ENCODE measurements around the gene GPR17. TPM values are rescaled to one million over a fixed set of nuclear protein-coding genes. Genes with fewer than 3 reads are reported as not detected.

Gene GPR17
- total and polyA plus RNA-seq, 9 of the 15 experiments (the other 6 are each of a cell fraction or from before 2014, with no cell fraction given), result not detected

DNA sequence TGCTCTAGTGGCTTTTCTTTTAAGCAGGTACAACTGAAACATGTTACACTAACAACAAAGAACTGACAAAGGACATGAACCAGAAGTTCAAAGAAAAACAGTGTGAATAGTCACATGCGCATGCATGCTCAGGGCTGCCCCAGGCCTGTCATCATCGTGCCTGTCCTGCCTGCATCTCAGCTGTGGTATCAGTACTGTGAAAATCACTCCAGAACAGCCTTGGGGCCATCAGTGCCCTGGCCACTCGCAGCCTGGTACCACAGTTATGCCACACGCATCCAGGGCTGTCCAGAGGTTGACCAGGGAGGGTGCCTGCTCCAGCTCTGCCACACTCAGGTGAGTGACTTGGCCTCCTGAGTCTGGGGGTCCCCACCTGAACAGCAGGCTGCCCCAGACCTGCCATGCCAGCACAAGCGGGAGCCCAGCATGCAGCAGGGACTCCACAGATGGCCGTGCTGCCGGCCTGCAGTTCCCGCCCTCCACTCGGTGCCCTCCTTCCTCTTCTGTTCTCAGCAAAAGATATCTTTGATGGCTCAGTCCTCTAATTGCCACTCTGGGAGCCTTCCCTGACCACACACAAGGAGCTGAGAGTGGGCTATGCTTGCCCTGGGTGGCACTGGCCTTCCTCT lies 17.1 kb downstream of the GPR17 start:
- intact Hi-C loops (cut with micrococcal nuclease) (no loop called here), in situ Hi-C loops (cut with MboI) (no loop called here)
- BruUV-seq (replicated peaks), result no TSS peak
- CTCF ChIA-PET (ENCODE audit: low intra/inter-chr PET ratio), result no interaction called here
- H3K4me2 ChIP-seq (ENCODE audit: insufficient read depth, low read length), result no peak overlapping the region
- H3K9me1 ChIP-seq (ENCODE audit: control insufficient read depth, insufficient read depth, low read length), result no peaks in the 10 kb centered on the region
- no peaks in the 10 kb centered on the region; the same call in 1 of the 2 replicates for H3K9me3 ChIP-seq (replicated peaks; ENCODE audit: control insufficient read depth, insufficient read depth, low read depth, low read length)
- DNase-seq (ENCODE audit: extremely low read depth in 1 of 4, low spot score in 3 of 4), result no peak
- no peak overlapping the region for H3K4me3 ChIP-seq
- H3K27ac ChIP-seq (ENCODE audit: extremely low read depth, low read depth, low read length), result no peak overlapping the region
- H2AFZ ChIP-seq (ENCODE audit: low read depth, low read length), result no peak overlapping the region
- H3K79me2 ChIP-seq (ENCODE audit: control insufficient read depth, insufficient read depth, low read length), result no peaks in the 10 kb centered on the region
- H3K36me3 ChIP-seq (ENCODE audit: control insufficient read depth, insufficient read depth, low read length), result no peaks in the 10 kb centered on the region
- FAIRE-seq, result no peak
- TF ChIP-seq, protein P1, sequence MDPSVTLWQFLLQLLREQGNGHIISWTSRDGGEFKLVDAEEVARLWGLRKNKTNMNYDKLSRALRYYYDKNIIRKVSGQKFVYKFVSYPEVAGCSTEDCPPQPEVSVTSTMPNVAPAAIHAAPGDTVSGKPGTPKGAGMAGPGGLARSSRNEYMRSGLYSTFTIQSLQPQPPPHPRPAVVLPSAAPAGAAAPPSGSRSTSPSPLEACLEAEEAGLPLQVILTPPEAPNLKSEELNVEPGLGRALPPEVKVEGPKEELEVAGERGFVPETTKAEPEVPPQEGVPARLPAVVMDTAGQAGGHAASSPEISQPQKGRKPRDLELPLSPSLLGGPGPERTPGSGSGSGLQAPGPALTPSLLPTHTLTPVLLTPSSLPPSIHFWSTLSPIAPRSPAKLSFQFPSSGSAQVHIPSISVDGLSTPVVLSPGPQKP (CRISPR knock-in tag; IDR thresholded peaks at IDR 0.05), result no peak
- TF ChIP-seq NCOA4 (IDR thresholded peaks at IDR 0.05; ENCODE audit: partially characterized antibody), result no peak
- POLR2A ChIA-PET, result interaction anchor here (1.0 kb wide), 1 partner anchor 14 kb away, joined by 5 read pairs; no protein-coding TSS in a partner anchor
- ATAC-seq, result no peak
- 15% methylated on average over 9 of the region's 9 CpGs for WGBS (ENCODE audit: insufficient coverage, low coverage, missing lambda C conversion rate)
- peaks cover 2 to 8% of the 10 kb centered on the region in 2 experiments; a peak in 3 of 5 replicates for H3K4me1 ChIP-seq (replicated peaks in 1 of 2; ENCODE audit: control insufficient read depth in 2 of 2, insufficient read depth in 2 of 2, low read length in 2 of 2)
- peaks cover 38 to 50% of the 10 kb centered on the region in 2 experiments for H3K27me3 ChIP-seq (ENCODE audit: control insufficient read depth in 2 of 2, insufficient read depth in 2 of 2, low read length in 2 of 2)
- H4K20me1 ChIP-seq (replicated peaks; ENCODE audit: control insufficient read depth, insufficient read depth, low read length), result no peaks in the 10 kb centered on the region; the same call in 1 of the 2 replicates
- 0 out of 4 replicates have a peak overlapping the region, but pooled peaks of 1 of the 2 experiments have one; percentile 28 for H3K9ac ChIP-seq (ENCODE audit: insufficient read depth in 1 of 2, low read depth in 2 of 2, low read length in 2 of 2)

DNA sequence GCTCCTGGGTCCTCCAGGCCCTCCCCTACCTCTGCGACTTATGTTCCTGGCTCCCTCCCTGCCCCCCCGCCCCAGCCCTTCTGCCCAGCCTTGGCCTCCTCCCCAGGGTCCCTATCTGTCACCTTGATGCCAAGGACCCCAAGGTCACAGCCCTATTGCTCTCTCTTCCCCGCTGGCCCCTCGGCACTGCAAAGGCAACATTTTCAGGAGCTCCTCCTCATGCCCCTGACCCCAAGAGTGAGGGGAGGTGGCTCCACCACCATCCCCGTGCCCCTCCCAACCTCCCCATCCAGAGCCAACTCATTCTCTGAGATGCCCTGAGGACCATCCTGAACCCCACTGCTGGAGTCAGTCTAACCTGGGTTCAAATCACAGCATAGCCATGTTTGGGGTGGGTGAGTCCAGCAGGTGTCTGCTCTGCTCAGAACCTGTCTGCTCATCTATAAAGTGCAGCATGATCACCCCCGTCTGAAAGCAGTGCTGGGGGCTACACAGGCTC lies 17.7 kb downstream of the GPR17 start:
- in situ Hi-C loops (cut with MboI) (no loop called here), intact Hi-C loops (cut with micrococcal nuclease) (no loop called here)
- DNase-seq (ENCODE audit: extremely low read depth in 1 of 4, low spot score in 3 of 4) (no peak), ATAC-seq (no peak), FAIRE-seq (no peak)
- no peaks in the 10 kb centered on the region; the same call in 1 of the 2 replicates for H4K20me1 ChIP-seq (replicated peaks; ENCODE audit: control insufficient read depth, insufficient read depth, low read length)
- H2AFZ ChIP-seq (ENCODE audit: low read depth, low read length), result no peak overlapping the region
- 4% methylated on average over 3 of the region's 6 CpGs for WGBS (ENCODE audit: insufficient coverage, low coverage, missing lambda C conversion rate)
- H3K27ac ChIP-seq (ENCODE audit: extremely low read depth, low read depth, low read length), result no peak overlapping the region
- no peak overlapping the region for H3K9ac ChIP-seq (ENCODE audit: insufficient read depth in 1 of 2, low read depth in 2 of 2, low read length in 2 of 2)
- no peak overlapping the region for H3K4me2 ChIP-seq (ENCODE audit: insufficient read depth, low read length)
- CTCF ChIA-PET (ENCODE audit: low intra/inter-chr PET ratio), result no interaction called here
- H3K9me3 ChIP-seq (replicated peaks; ENCODE audit: control insufficient read depth, insufficient read depth, low read depth, low read length), result no peaks in the 10 kb centered on the region; the same call in 1 of the 2 replicates
- H3K36me3 ChIP-seq (ENCODE audit: control insufficient read depth, insufficient read depth, low read length), result no peaks in the 10 kb centered on the region
- TF ChIP-seq, protein P2, sequence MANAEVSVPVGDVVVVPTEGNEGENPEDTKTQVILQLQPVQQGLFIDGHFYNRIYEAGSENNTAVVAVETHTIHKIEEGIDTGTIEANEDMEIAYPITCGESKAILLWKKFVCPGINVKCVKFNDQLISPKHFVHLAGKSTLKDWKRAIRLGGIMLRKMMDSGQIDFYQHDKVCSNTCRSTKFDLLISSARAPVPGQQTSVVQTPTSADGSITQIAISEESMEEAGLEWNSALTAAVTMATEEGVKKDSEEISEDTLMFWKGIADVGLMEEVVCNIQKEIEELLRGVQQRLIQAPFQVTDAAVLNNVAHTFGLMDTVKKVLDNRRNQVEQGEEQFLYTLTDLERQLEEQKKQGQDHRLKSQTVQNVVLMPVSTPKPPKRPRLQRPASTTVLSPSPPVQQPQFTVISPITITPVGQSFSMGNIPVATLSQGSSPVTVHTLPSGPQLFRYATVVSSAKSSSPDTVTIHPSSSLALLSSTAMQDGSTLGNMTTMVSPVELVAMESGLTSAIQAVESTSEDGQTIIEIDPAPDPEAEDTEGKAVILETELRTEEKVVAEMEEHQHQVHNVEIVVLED (CRISPR knock-in tag; IDR thresholded peaks at IDR 0.05), result no peak
- no peak for TF ChIP-seq TEAD4 (IDR thresholded peaks at IDR 0.05; ENCODE audit: low read length)
- no peak for TF ChIP-seq TEAD4 (CRISPR knock-in tag; IDR thresholded peaks at IDR 0.05; ENCODE audit: borderline replicate concordance)
- TF ChIP-seq ZNF217 (CRISPR knock-in tag; IDR thresholded peaks at IDR 0.05), result no peak
- no peak for TF ChIP-seq ZNF717 (CRISPR knock-in tag; IDR thresholded peaks at IDR 0.05)
- TF ChIP-seq POLR2G (IDR thresholded peaks at IDR 0.05; ENCODE audit: low read depth, low read length), result no peak
- TF ChIP-seq ZNF165 (CRISPR knock-in tag; IDR thresholded peaks at IDR 0.05; ENCODE audit: borderline replicate concordance), result no peak
- no peak for TF ChIP-seq DMBX1 (CRISPR knock-in tag; IDR thresholded peaks at IDR 0.05; ENCODE audit: borderline replicate concordance)
- TF ChIP-seq ZNF695 (CRISPR knock-in tag; IDR thresholded peaks at IDR 0.05), result no peak
- BruUV-seq (replicated peaks), result no TSS peak
- no peaks in the 10 kb centered on the region for H3K9me1 ChIP-seq (ENCODE audit: control insufficient read depth, insufficient read depth, low read length)
- H3K4me3 ChIP-seq, result no peak overlapping the region
- POLR2A ChIA-PET, result interaction anchor here (1.0 to 1.5 kb wide), 2 partner anchors 12 to 13 kb away, joined by 3 to 5 read pairs; no protein-coding TSS in a partner anchor
- no peaks in the 10 kb centered on the region for H3K79me2 ChIP-seq (ENCODE audit: control insufficient read depth, insufficient read depth, low read length)
- H3K27me3 ChIP-seq (ENCODE audit: control insufficient read depth in 2 of 2, insufficient read depth in 2 of 2, low read length in 2 of 2), result peaks cover 38 to 47% of the 10 kb centered on the region in 2 experiments
- peaks cover 2 to 8% of the 10 kb centered on the region in 2 experiments; a peak in 3 of 5 replicates for H3K4me1 ChIP-seq (replicated peaks in 1 of 2; ENCODE audit: control insufficient read depth in 2 of 2, insufficient read depth in 2 of 2, low read length in 2 of 2)

All from K562 (cell line).